Measurements from ENCODE around the gene CDK7.

CDK7 gene

DNA sequence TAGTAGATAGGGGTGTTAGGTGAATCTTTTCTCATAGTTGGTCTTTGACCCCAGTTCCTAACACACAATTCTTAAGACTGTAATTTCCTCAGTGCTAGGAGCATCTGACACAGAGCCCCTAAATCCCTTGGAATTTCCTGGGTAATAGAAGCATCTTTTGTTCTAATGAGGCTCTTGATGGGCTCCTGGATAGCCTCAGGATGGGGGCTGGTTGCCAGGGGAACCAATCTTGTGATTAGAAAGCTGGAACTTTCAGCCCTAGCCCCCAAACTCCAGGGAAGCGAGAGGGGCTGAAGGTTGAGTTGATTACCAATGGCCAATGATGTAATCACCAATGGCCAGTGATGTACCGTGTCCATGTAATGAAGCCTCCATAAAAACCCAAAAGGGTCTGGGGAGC is 53.4 kb downstream of the CDK7 start:
- Mint-ChIP-seq H3K27ac (no peak overlapping the region), H3K36me3 (ENCODE audit: low read depth) (peaks cover 35% of the 10 kb centered on the region), H3K27me3 (no peaks in the 10 kb centered on the region), H3K4me3 (no peak overlapping the region), H3K9me3 (no peaks in the 10 kb centered on the region), H3K4me1 (ENCODE audit: low read depth) (no peaks in the 10 kb centered on the region)
- intact Hi-C loops (cut with micrococcal nuclease) = no loop called here

DNA sequence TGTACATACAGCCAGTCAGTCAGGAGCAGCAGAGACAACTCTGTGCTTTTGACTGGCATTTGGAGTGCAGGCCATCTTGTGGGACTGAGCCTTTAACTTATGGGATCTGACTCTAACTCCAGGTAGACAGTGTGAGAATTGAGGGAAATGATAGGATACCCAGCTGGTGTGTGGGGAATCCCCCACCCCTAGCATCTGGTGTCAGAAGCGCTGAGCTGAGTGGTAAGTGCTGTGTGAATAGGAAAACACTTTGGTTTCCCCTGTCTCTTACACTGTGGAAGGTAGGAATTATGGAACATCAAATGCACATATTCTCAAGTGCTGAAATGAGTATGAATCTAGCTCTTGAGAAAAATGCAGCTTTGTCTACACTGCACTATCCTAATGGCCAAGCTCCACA is 54.0 kb downstream of the CDK7 start:
- no peaks in the 10 kb centered on the region for H3K4me1 Mint-ChIP-seq (ENCODE audit: low read depth)
- no peak overlapping the region for H3K27ac Mint-ChIP-seq
- H3K36me3 Mint-ChIP-seq (ENCODE audit: low read depth) = peaks cover 36% of the 10 kb centered on the region
- no peak overlapping the region for H3K4me3 Mint-ChIP-seq
- intact Hi-C loops (cut with micrococcal nuclease) = no loop called here
- no peaks in the 10 kb centered on the region for H3K27me3 Mint-ChIP-seq
- no peaks in the 10 kb centered on the region for H3K9me3 Mint-ChIP-seq

- Mint-ChIP-seq H3K27ac (no peak overlapping the region), H3K4me3 (no peak overlapping the region), H3K36me3 (ENCODE audit: low read depth) (peaks cover 21% of the 10 kb centered on the region), H3K9me3 (no peaks in the 10 kb centered on the region), H3K27me3 (no peaks in the 10 kb centered on the region), H3K4me1 (ENCODE audit: low read depth) (peaks cover 13% of the 10 kb centered on the region)
- intact Hi-C loops (cut with micrococcal nuclease) = no loop called here
Measured at GRCh38 chr5:69292306-69292705, 57.6 kb downstream of the CDK7 start.

DNA sequence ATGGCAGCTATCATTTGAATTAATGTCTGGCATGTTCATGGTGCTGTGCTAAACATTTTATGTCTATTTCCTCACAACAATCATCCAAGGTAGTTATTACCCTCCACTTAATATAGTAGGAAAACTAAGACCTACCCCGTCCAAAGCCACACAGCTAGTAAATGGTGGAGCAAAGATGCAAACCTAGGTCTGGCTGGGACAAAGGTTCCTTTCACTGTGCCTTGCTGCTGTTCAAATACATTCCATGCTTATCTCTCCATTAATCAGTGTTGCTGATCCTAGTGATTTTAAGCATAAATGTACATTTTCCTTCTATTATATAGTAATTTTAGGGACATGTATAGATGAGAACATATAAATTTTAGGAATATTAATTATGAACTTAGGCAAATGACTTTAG is 59.2 kb downstream of the CDK7 start:
- intact Hi-C loops (cut with micrococcal nuclease) = no loop called here
- Mint-ChIP-seq H3K4me3 (no peak overlapping the region), H3K27me3 (no peaks in the 10 kb centered on the region), H3K36me3 (ENCODE audit: low read depth) (peaks cover 26% of the 10 kb centered on the region), H3K9me3 (no peaks in the 10 kb centered on the region), H3K27ac (no peak overlapping the region), H3K4me1 (ENCODE audit: low read depth) (peaks cover 13% of the 10 kb centered on the region)

DNA sequence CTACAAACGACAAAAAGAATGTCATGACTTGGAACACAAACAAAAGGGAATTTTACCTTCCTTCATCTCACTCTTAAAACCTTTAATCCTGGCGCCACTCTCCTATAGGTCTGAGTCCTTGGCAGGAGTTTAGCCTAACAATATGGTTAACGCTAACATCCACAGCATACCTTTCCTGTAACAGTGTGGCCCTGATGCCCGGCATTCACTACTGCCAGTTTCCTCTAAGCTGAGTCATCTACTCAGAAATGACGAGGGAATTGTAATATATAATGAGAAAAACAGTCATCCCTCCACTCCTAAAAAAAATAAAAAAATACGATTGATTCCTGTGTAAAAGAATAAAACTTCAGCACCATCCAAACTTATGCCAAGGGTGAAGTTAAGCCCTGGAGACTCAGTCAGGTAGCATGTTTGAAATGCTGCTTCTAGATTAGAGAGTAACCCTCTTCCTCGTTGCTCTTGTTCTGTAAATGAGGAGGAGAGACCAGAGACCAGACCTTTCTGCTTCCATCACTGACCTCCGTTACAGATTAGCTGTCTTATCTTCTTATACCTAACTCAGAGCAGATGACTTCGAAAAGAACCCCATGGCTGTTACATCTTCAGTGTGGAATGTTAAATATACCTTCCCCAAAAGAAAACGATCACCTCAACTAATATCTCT is 60.5 kb downstream of the CDK7 start:
- peaks cover 39% of the 10 kb centered on the region for H3K36me3 Mint-ChIP-seq (ENCODE audit: low read depth)
- H3K27ac Mint-ChIP-seq = peak overlapping the region; percentile 58
- intact Hi-C loops (cut with micrococcal nuclease) = no loop called here
- no peaks in the 10 kb centered on the region for H3K27me3 Mint-ChIP-seq
- H3K9me3 Mint-ChIP-seq = no peaks in the 10 kb centered on the region
- no peak overlapping the region for H3K4me3 Mint-ChIP-seq
- peaks cover 13% of the 10 kb centered on the region for H3K4me1 Mint-ChIP-seq (ENCODE audit: low read depth)

GRCh38 chr5:69299625-69300024 is 64.9 kb downstream of the CDK7 start:
- Mint-ChIP-seq H3K27ac (no peak overlapping the region), H3K27me3 (no peaks in the 10 kb centered on the region)

GRCh38 chr5:69300537-69301203 is 66.0 kb downstream of the CDK7 start:
- Mint-ChIP-seq H3K27me3 (no peaks in the 10 kb centered on the region), H3K9me3 (no peaks in the 10 kb centered on the region), H3K4me1 (ENCODE audit: low read depth) (peaks cover 3% of the 10 kb centered on the region), H3K36me3 (ENCODE audit: low read depth) (peaks cover 38% of the 10 kb centered on the region), H3K4me3 (no peak overlapping the region), H3K27ac (no peak overlapping the region)
- intact Hi-C loops (cut with micrococcal nuclease) = no loop called here

More at GRCh38 chr5:69299625-69300024, 64.9 kb downstream of the CDK7 start:
- Mint-ChIP-seq H3K9me3 (no peaks in the 10 kb centered on the region), H3K4me3 (no peak overlapping the region), H3K4me1 (ENCODE audit: low read depth) (peaks cover 13% of the 10 kb centered on the region), H3K36me3 (ENCODE audit: low read depth) (peaks cover 37% of the 10 kb centered on the region)
- intact Hi-C loops (cut with micrococcal nuclease) = no loop called here

DNA sequence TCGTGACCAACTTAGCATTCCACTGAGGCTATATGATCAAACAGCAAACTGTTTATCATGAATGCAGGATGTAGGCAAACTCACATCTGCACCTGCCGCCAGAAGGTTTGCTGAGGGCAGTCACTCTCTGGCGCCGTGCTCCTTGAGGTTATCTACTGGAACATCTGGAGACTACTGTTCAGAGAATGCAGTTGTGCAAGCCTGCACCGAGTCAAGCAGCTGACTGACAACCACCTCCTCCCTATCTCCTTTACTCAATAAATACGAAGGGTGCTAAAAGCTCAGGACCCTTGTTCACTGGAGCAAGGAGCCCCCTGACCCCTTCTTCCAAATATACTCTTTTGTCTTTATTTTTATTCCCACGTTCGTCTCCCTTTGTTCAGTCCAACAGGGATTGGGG is 70.8 kb downstream of the CDK7 start:
- H3K36me3 Mint-ChIP-seq (ENCODE audit: low read depth) = peaks cover 54% of the 10 kb centered on the region
- no peaks in the 10 kb centered on the region for H3K27me3 Mint-ChIP-seq
- H3K27ac Mint-ChIP-seq = no peak overlapping the region
- intact Hi-C loops (cut with micrococcal nuclease) = no loop called here
- peaks cover 12% of the 10 kb centered on the region for H3K9me3 Mint-ChIP-seq
- no peak overlapping the region for H3K4me3 Mint-ChIP-seq
- no peaks in the 10 kb centered on the region for H3K4me1 Mint-ChIP-seq (ENCODE audit: low read depth)

GRCh38 chr5:69308046-69308553 is 73.4 kb downstream of the CDK7 start:
- Mint-ChIP-seq H3K36me3 (ENCODE audit: low read depth) (peaks cover 67% of the 10 kb centered on the region), H3K27ac (no peak overlapping the region), H3K4me3 (no peak overlapping the region), H3K9me3 (peaks cover 12% of the 10 kb centered on the region), H3K4me1 (ENCODE audit: low read depth) (peaks cover 10% of the 10 kb centered on the region), H3K27me3 (no peaks in the 10 kb centered on the region)
- intact Hi-C loops (cut with micrococcal nuclease) = no loop called here

GRCh38 chr5:69309380-69309779 is 74.7 kb downstream of the CDK7 start:
- Mint-ChIP-seq H3K27me3 (no peaks in the 10 kb centered on the region), H3K9me3 (peaks cover 12% of the 10 kb centered on the region), H3K36me3 (ENCODE audit: low read depth) (peaks cover 75% of the 10 kb centered on the region), H3K27ac (no peak overlapping the region), H3K4me3 (no peak overlapping the region), H3K4me1 (ENCODE audit: low read depth) (peaks cover 13% of the 10 kb centered on the region)
- intact Hi-C loops (cut with micrococcal nuclease) = no loop called here

DNA sequence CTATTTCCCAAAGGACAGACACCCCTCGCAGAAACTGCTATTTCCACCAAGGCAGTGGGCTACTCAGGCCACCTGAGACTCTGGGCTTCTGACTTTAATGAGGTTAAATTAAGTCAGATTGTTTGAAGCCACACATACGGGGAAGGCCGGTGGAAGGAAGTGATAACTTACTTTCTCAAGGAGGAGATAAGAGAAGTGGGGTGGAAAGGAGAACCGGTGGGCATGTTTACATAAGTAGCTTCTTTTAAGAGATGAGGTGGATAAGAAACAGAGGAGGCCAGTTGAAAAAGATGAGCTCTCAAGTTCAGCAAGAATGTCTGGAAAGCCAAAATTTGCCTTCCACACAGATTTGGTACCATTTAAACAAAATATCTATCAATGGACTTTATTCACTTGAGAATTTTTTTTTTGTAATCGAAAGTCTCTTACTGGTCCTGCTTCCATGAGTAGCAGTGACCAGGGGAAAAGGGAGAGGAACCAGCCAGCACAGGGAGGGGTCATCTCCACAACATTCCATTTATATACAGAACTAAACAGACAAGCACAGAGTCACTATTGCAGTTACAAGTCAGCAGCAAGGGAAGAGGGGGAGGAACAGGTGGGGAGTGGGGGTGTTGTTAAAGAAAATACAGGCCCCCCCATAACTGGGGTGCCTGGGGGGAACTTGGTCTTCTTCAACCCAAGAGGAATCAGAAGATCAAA is 77.9 kb downstream of the CDK7 start:
- H3K4me3 Mint-ChIP-seq = no peak overlapping the region
- peaks cover 13% of the 10 kb centered on the region for H3K4me1 Mint-ChIP-seq (ENCODE audit: low read depth)
- no peaks in the 10 kb centered on the region for H3K27me3 Mint-ChIP-seq
- H3K27ac Mint-ChIP-seq = no peak overlapping the region
- H3K9me3 Mint-ChIP-seq = peaks cover 12% of the 10 kb centered on the region
- intact Hi-C loops (cut with micrococcal nuclease) = no loop called here
- H3K36me3 Mint-ChIP-seq (ENCODE audit: low read depth) = peaks cover 66% of the 10 kb centered on the region

- H3K27me3 Mint-ChIP-seq = no peaks in the 10 kb centered on the region
- peaks cover 13% of the 10 kb centered on the region for H3K4me1 Mint-ChIP-seq (ENCODE audit: low read depth)
- peaks cover 9% of the 10 kb centered on the region for H3K9me3 Mint-ChIP-seq
- no peak overlapping the region for H3K27ac Mint-ChIP-seq
- peaks cover 58% of the 10 kb centered on the region for H3K36me3 Mint-ChIP-seq (ENCODE audit: low read depth)
- intact Hi-C loops (cut with micrococcal nuclease) = no loop called here
- no peak overlapping the region for H3K4me3 Mint-ChIP-seq
Measured at GRCh38 chr5:69313428-69313827, 78.7 kb downstream of the CDK7 start.

GRCh38 chr5:69315972-69316371 is 81.3 kb downstream of the CDK7 start:
- Mint-ChIP-seq H3K9me3 (no peaks in the 10 kb centered on the region), H3K4me1 (ENCODE audit: low read depth) (peaks cover 18% of the 10 kb centered on the region), H3K4me3 (no peak overlapping the region)

DNA sequence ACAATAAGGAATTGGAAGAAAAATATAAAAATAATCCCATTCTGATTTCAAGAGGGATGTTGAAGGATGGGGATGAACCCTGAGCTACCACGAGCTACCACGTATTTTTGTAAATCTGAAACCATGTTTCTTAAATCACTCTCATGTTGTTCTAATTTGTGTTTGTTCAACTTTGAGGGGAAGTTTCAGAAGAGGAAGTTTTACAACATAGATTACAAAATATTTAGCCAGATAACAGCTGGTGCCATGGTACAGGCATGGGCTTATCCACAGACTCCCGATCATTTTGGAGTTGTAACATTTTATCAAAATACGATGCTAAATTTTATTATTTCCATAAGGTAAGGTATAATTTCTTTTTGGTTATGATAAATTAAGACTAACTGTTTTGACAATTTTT is 82.7 kb downstream of the CDK7 start:
- no peaks in the 10 kb centered on the region for H3K27me3 Mint-ChIP-seq
- no peaks in the 10 kb centered on the region for H3K9me3 Mint-ChIP-seq
- no peak overlapping the region for H3K27ac Mint-ChIP-seq
- intact Hi-C loops (cut with micrococcal nuclease) = no loop called here
- H3K4me3 Mint-ChIP-seq = no peak overlapping the region
- H3K4me1 Mint-ChIP-seq (ENCODE audit: low read depth) = peaks cover 15% of the 10 kb centered on the region
- H3K36me3 Mint-ChIP-seq (ENCODE audit: low read depth) = peaks cover 47% of the 10 kb centered on the region

More at GRCh38 chr5:69315972-69316371, 81.3 kb downstream of the CDK7 start:
- intact Hi-C loops (cut with micrococcal nuclease) = no loop called here
- Mint-ChIP-seq H3K27ac (no peak overlapping the region), H3K36me3 (ENCODE audit: low read depth) (peaks cover 54% of the 10 kb centered on the region), H3K27me3 (no peaks in the 10 kb centered on the region)

Measured in dendritic cell treated with granulocyte-macrophage colony-stimulating factor and Interleukin-4, amounts not matched to agents 40 ng/mL and 50 ng/mL, for 4 days (primary cell).